Measurements from ENCODE around the gene BNIP2. TPM values are rescaled to one million over a fixed set of nuclear protein-coding genes. Genes with fewer than 3 reads are reported as not detected.
A peak's percentile ranks its signal among the peaks of the same experiment; 100 is the strongest.

The BNIP2 gene
- total RNA-seq, 1 donor = 107 TPM

- no peak overlapping the region for H3K4me3 ChIP-seq (ENCODE audit: low read depth, low read length)
- DNase-seq (ENCODE audit: low read depth) = no peak
- TF ChIP-seq CTCF (IDR thresholded peaks at IDR 0.05; ENCODE audit: insufficient read depth, low read length) = no peak
Measured at GRCh38 chr15:59678620-59679019, 10.5 kb downstream of the BNIP2 start.

- TF ChIP-seq CTCF (IDR thresholded peaks at IDR 0.05; ENCODE audit: insufficient read depth, low read length) = no peak
- H3K4me3 ChIP-seq (ENCODE audit: low read depth, low read length) = no peak overlapping the region
- no peak for DNase-seq (ENCODE audit: low read depth)
Measured at GRCh38 chr15:59678172-59678571, 10.9 kb downstream of the BNIP2 start.

- H3K4me3 ChIP-seq (ENCODE audit: low read depth, low read length) = no peak overlapping the region
- TF ChIP-seq CTCF (IDR thresholded peaks at IDR 0.05; ENCODE audit: insufficient read depth, low read length) = no peak
- no peak for DNase-seq (ENCODE audit: low read depth)
Measured at GRCh38 chr15:59676565-59676964, 12.6 kb downstream of the BNIP2 start.

GRCh38 chr15:59674361-59674877 is 14.7 kb downstream of the BNIP2 start:
- TF ChIP-seq CTCF (IDR thresholded peaks at IDR 0.05; ENCODE audit: insufficient read depth, low read length) = no peak
- no peak overlapping the region for H3K4me3 ChIP-seq (ENCODE audit: low read depth, low read length)
- no peak for DNase-seq (ENCODE audit: low read depth)

GRCh38 chr15:59668556-59668955 is 20.6 kb downstream of the BNIP2 start:
- H3K4me3 ChIP-seq (ENCODE audit: low read depth, low read length) = no peak overlapping the region
- TF ChIP-seq CTCF (IDR thresholded peaks at IDR 0.05; ENCODE audit: insufficient read depth, low read length) = no peak
- no peak for DNase-seq (ENCODE audit: low read depth)

- H3K4me3 ChIP-seq (ENCODE audit: low read depth, low read length) = no peak overlapping the region
- no peak for TF ChIP-seq CTCF (IDR thresholded peaks at IDR 0.05; ENCODE audit: insufficient read depth, low read length)
- peak; percentile 95 for DNase-seq (ENCODE audit: low read depth)
Measured at GRCh38 chr15:59662260-59662659, 26.9 kb downstream of the BNIP2 start.

GRCh38 chr15:59659366-59659765 is 29.8 kb downstream of the BNIP2 start:
- no peak for DNase-seq (ENCODE audit: low read depth)
- no peak for TF ChIP-seq CTCF (IDR thresholded peaks at IDR 0.05; ENCODE audit: insufficient read depth, low read length)
- H3K4me3 ChIP-seq (ENCODE audit: low read depth, low read length) = no peak overlapping the region

Data from fibroblast of the aortic adventitia (primary cell).